Measurements from ENCODE around the gene SPACA4.

Gene SPACA4

DNA sequence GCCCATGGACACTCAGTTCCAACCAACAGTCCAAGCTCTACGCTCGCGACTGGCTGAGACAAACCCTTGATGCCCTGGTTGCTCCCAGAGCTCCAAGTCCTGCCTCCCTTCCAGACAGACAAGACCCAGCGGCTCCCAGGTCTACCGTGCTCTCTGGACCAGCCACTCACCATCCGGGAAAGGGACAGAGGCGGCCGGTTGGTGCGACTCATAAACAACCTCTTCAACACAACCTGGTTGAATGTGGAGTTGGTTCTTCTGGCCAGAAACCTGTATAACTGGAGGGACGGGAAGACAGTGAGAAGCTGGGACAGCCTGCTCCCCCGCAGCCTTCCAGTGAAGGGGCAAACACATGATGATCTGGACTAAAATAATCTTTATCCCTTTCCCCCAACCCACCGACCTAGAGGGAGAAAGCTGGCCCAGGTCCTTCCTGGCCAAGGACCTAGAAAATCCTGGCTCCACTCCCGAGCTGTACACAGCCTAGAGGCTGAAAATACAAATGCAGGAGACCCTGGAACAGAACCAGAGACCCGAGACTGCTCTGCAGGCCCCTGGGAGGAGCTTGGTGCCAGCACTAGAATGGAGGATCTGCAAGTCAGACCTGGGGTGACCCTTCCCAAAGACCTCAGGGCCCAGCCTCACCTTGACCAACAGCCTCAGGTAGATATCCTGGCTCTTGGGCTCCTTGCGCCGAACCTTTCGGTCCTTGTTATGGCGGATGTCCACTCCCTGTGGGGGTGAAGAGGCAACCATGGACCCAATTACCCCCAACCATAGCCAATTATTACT, 10.8 kb downstream of the SPACA4 start:
- H3K36me3 ChIP-seq (ENCODE audit: low read depth), result peaks cover 40% of the 10 kb centered on the region
- ATAC-seq (ENCODE audit: low read depth) (no peak), DNase-seq (ENCODE audit: low spot score) (no peak)
- TF ChIP-seq, protein P1, sequence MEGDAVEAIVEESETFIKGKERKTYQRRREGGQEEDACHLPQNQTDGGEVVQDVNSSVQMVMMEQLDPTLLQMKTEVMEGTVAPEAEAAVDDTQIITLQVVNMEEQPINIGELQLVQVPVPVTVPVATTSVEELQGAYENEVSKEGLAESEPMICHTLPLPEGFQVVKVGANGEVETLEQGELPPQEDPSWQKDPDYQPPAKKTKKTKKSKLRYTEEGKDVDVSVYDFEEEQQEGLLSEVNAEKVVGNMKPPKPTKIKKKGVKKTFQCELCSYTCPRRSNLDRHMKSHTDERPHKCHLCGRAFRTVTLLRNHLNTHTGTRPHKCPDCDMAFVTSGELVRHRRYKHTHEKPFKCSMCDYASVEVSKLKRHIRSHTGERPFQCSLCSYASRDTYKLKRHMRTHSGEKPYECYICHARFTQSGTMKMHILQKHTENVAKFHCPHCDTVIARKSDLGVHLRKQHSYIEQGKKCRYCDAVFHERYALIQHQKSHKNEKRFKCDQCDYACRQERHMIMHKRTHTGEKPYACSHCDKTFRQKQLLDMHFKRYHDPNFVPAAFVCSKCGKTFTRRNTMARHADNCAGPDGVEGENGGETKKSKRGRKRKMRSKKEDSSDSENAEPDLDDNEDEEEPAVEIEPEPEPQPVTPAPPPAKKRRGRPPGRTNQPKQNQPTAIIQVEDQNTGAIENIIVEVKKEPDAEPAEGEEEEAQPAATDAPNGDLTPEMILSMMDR (IDR thresholded peaks at IDR 0.05; ENCODE audit: poor library complexity, severe bottlenecking), result no peak
- peaks cover 25% of the 10 kb centered on the region for H3K4me1 ChIP-seq (ENCODE audit: insufficient read depth, poor library complexity, severe bottlenecking)
- no peaks in the 10 kb centered on the region for H3K9me3 ChIP-seq (ENCODE audit: severe bottlenecking)
- H3K27ac ChIP-seq (ENCODE audit: poor library complexity, severe bottlenecking), result peak overlapping the region; percentile 78
- H3K4me3 ChIP-seq (ENCODE audit: severe bottlenecking), result peak overlapping the region; percentile 77
- H3K27me3 ChIP-seq (ENCODE audit: insufficient read depth, poor library complexity, severe bottlenecking), result no peaks in the 10 kb centered on the region

DNA sequence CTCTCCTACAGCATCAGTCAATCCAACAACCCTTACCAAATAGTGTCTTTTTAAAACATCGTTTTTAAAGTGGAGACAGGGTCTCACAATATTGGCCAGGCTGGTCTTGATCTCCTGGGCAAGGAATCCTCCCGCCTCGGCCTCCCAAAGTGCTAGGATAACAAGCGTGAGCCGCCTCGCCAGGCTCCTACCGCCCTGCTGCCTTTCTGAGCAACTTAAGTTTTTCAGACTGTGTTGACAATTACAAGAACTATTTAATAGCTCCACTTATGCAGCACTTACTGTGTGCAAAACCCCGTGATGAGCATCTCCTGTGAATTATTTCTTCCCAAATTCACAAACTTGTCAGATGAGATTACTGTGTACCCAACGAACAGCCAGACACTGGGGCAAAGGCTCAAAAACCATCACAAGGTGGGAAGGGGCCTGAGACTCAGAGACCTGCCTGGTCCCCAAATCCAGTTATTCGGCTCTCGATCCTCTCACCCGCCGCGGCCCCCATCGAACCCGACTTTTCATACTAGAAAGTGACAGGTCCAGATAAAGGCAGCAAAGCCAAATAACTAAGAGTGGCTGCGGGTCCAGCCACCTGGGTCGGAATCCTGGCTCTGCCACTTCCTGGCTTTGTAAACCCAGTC, 11.9 kb downstream of the SPACA4 start:
- TF ChIP-seq, protein P1 (IDR thresholded peaks at IDR 0.05; ENCODE audit: poor library complexity, severe bottlenecking), result no peak
- Histone ChIP-seq H3K36me3 (ENCODE audit: low read depth) (peaks cover 40% of the 10 kb centered on the region), H3K27me3 (ENCODE audit: insufficient read depth, poor library complexity, severe bottlenecking) (no peaks in the 10 kb centered on the region), H3K9me3 (ENCODE audit: severe bottlenecking) (no peaks in the 10 kb centered on the region), H3K4me1 (ENCODE audit: insufficient read depth, poor library complexity, severe bottlenecking) (peaks cover 28% of the 10 kb centered on the region), H3K4me3 (ENCODE audit: severe bottlenecking) (peak overlapping the region; percentile 77), H3K27ac (ENCODE audit: poor library complexity, severe bottlenecking) (peak overlapping the region; percentile 78)
- DNase-seq (ENCODE audit: low spot score) (no peak), ATAC-seq (ENCODE audit: low read depth) (no peak)

DNA sequence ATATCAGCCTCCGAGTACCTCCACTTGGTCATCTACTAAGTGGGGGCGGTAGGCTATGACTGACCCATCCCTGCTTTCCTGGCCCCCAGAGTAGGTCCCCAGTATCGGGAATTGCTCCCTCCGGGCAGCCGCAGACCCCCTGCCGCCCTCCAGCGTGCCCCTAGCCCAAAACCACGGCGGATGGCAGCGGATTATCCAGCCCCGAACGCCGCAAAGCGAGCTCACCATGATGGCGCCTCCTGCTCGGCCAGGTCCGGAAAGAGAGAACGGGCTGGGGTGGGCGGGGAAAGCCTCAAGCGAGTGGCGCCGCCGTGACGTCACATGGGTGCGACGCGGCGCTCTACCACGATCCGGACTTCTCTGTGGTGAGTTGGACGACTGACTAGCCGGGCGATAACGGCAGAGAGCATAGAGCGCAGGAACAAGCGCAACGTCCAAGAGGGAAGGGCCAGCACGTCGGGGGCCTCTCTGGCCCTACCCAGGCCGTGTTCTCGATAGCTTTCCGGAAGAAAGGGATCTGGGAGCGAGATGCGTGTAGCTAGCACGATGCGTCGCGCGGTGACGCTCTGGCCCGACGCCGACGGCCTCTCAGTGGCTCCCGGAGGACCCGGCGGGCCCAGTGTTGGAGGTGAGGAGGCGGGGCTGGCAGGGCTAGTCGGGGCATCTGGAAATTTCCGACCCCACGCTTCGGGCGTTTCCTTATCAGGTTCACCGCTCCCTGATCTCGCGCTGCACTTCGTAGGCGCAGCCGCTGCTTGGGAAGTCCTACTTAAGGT, 12.6 kb downstream of the SPACA4 start, which contains the start of the genes RPL18 and SPHK2:
TSS of gene RPL18 (minus strand) at position 263 of the 776 bp plus-strand sequence. CDS start at position 228, 35 bp downstream.
TSS of gene SPHK2 (plus strand) at position 591 of the 776 bp plus-strand sequence. CDS start 1,009 bp downstream, outside the sequence.
- Histone ChIP-seq H3K27ac (ENCODE audit: poor library complexity, severe bottlenecking) (peak within 1 kb of the TSS; percentile 78), H3K9me3 (ENCODE audit: severe bottlenecking) (no peaks in the 10 kb centered on the region), H3K36me3 (ENCODE audit: low read depth) (peaks cover 40% of the 10 kb centered on the region), H3K4me1 (ENCODE audit: insufficient read depth, poor library complexity, severe bottlenecking) (peaks cover 33% of the 10 kb centered on the region), H3K4me3 (ENCODE audit: severe bottlenecking) (peak within 1 kb of the TSS; percentile 77), H3K27me3 (ENCODE audit: insufficient read depth, poor library complexity, severe bottlenecking) (no peaks in the 10 kb centered on the region)
- DNase-seq (ENCODE audit: low spot score) (peak; percentile 97), ATAC-seq (ENCODE audit: low read depth) (peak; percentile 74)
- TF ChIP-seq, protein P1 (IDR thresholded peaks at IDR 0.05; ENCODE audit: poor library complexity, severe bottlenecking), result peak; percentile 7

DNA sequence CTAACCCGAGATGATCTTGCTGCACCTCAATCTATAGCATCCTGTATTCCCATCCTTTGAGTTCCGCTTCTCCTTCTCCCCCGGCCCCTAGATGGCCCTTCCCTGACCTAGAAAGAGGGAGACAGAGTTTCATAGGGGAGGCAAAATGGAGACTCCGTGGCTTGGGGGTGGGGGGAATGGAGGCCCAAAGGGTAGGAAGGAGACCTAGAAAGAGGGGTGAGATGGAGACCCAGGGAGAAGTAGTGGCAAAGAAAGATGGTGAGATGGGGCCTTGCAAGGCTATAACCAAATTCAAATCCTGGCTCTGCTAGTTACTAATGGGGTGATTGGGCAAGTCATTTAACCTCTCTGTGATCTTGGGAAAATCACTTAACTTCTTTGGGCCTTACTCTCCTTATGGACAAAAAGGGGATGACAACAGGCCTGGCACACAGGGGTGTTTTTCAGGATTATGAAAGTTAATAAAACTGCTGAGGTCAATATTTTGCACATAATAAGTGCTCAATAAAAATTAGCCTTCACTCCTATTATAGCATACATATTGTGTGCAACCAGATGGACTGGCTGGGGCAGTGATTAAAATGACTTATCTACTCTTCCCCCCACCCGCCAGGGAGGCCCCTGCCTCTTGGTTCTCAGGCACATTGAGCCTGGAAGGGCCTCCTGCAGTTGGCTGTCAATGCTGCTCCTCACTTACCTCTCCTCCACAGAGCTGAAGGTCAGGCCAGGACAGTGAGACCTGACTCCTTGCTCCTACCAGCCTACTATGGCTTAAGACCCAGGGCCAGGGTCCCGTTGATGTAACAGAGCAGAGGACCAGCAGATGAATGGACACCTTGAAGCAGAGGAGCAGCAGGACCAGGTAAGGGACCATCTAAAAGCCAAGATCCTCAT, 13.4 kb downstream of the SPACA4 start:
- Histone ChIP-seq H3K27me3 (ENCODE audit: insufficient read depth, poor library complexity, severe bottlenecking) (no peaks in the 10 kb centered on the region), H3K9me3 (ENCODE audit: severe bottlenecking) (no peaks in the 10 kb centered on the region), H3K4me1 (ENCODE audit: insufficient read depth, poor library complexity, severe bottlenecking) (peaks cover 28% of the 10 kb centered on the region), H3K4me3 (ENCODE audit: severe bottlenecking) (peak overlapping the region; percentile 77), H3K36me3 (ENCODE audit: low read depth) (peaks cover 40% of the 10 kb centered on the region), H3K27ac (ENCODE audit: poor library complexity, severe bottlenecking) (peak overlapping the region; percentile 78)
- TF ChIP-seq, protein P1 (IDR thresholded peaks at IDR 0.05; ENCODE audit: poor library complexity, severe bottlenecking), result no peak
- ATAC-seq (ENCODE audit: low read depth), result no peak
- no peak for DNase-seq (ENCODE audit: low spot score)
